Measurements from ENCODE around the gene DGLUCY. TPM values are rescaled to one million over a fixed set of nuclear protein-coding genes. Genes with fewer than 3 reads are reported as not detected.

DGLUCY gene
- total RNA-seq, 1 experiment from 2014 or later, result 67.0 TPM

DNA sequence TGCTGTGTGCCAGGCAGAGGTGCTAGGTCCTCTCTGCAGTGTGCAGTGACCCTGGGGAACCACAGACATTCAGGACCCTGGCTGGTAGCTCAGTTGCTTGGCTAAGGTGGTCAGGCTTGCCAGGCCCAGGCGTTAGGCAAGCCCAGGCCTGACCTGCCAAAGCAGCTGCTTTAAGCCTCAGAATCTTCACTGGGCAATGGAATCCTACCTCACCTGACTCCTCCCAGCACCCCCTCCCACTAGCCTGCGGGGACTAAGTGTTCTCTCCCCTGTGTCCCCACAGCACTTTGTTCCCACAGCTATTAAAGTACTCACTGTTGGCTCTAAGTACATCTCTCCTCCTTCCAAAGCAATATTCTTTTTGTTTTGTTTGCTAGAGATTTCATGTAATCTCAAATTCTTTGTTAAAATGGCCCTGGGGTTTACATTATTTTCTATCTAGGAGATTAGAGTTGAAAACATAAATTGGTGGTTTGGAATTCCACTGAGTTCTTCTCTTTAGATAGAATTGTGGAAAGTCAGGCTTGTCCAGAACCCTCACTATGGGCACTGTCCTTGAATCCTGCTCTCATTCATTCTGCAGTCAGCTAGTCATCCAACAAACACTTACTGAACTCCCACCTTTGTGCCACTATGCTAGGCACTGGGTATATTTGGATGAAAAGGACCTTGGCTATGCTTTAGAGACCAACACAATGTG, 44.4 kb downstream of the DGLUCY start:
- no peaks in the 10 kb centered on the region for H3K27me3 ChIP-seq (ENCODE audit: insufficient read depth, low read length)
- ChIA-PET RAD21 (ENCODE audit: low non-redundant PET in 1 of 2, low total read pairs in 2 of 2, uncharacterized antibody in 2 of 2, unreplicated experiment in 2 of 2) (no interaction called here), CTCF (interaction anchor here (1.1 kb wide), 1 partner anchor 15 kb away, joined by 6 read pairs; no protein-coding TSS in a partner anchor), POLR2A (no interaction called here)
- H3K9me2 ChIP-seq (ENCODE audit: insufficient read depth), result no peaks in the 10 kb centered on the region
- TF ChIP-seq, protein P1, sequence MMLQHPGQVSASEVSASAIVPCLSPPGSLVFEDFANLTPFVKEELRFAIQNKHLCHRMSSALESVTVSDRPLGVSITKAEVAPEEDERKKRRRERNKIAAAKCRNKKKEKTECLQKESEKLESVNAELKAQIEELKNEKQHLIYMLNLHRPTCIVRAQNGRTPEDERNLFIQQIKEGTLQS (IDR thresholded peaks at IDR 0.05), result no peak
- TF ChIP-seq, protein P2, sequence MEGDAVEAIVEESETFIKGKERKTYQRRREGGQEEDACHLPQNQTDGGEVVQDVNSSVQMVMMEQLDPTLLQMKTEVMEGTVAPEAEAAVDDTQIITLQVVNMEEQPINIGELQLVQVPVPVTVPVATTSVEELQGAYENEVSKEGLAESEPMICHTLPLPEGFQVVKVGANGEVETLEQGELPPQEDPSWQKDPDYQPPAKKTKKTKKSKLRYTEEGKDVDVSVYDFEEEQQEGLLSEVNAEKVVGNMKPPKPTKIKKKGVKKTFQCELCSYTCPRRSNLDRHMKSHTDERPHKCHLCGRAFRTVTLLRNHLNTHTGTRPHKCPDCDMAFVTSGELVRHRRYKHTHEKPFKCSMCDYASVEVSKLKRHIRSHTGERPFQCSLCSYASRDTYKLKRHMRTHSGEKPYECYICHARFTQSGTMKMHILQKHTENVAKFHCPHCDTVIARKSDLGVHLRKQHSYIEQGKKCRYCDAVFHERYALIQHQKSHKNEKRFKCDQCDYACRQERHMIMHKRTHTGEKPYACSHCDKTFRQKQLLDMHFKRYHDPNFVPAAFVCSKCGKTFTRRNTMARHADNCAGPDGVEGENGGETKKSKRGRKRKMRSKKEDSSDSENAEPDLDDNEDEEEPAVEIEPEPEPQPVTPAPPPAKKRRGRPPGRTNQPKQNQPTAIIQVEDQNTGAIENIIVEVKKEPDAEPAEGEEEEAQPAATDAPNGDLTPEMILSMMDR (IDR thresholded peaks at IDR 0.05 in 2 of 3, conservative IDR thresholded peaks at IDR 0.05 in 1 of 3; ENCODE audit: borderline replicate concordance in 1 of 3, insufficient read depth in 1 of 3, low read depth in 2 of 3, low read length in 2 of 3), result no peak
- peaks cover 14 to 16% of the 10 kb centered on the region in 2 experiments for H3K4me1 ChIP-seq (ENCODE audit: control insufficient read depth in 1 of 2, insufficient read depth in 2 of 2, low read length in 2 of 2)
- DNase-seq (ENCODE audit: low read depth, low spot score), result no peak
- H3K36me3 ChIP-seq (ENCODE audit: control insufficient read depth in 1 of 2, insufficient read depth in 2 of 2, low read length in 2 of 2), result peaks cover 27 to 32% of the 10 kb centered on the region in 2 experiments
- no TSS peak for BruUV-seq (replicated peaks)
- H3K4me3 ChIP-seq (replicated peaks in 1 of 2; ENCODE audit: low read depth in 1 of 2, low read length in 2 of 2), result no peak overlapping the region
- no peak overlapping the region for H2AFZ ChIP-seq (ENCODE audit: low read depth, low read length, poor library complexity, severe bottlenecking)
- no peak for ATAC-seq
- intact Hi-C loops (cut with micrococcal nuclease), result no loop called here
- H3K9me3 ChIP-seq (ENCODE audit: control insufficient read depth in 1 of 2, insufficient read depth in 1 of 2, low read depth in 1 of 2, low read length in 2 of 2), result no peaks in the 10 kb centered on the region
- no peak overlapping the region for H3K4me2 ChIP-seq (ENCODE audit: low read length)
- no peak overlapping the region for H3K27ac ChIP-seq (ENCODE audit: low read depth, low read length)
- no peaks in the 10 kb centered on the region for H4K20me1 ChIP-seq (ENCODE audit: insufficient read depth)
- peaks cover 6% of the 10 kb centered on the region; the same call in 1 of the 2 replicates for H3K79me2 ChIP-seq (ENCODE audit: insufficient read depth, low read length)
- no peak overlapping the region for H3K9ac ChIP-seq (ENCODE audit: low read length)

DNA sequence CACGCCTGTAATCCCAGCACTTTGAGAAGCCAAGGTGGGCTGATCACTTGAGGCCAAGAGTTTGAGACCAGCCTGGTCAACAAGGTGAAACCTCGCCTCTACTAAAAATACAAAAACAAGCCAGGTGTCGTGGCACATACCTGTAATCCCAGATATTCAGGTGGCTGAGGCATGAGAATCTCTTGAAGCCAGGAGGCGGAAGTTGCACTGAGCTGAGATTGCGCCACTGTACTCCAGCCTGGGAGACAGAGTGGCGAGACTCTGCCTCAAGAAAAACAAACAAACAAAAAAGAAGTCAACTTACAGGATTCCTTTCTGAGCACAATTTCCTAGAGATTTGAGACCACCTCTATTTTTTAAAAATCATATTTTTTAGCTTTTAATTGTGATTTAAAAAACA, 45.3 kb downstream of the DGLUCY start:
- no peak for DNase-seq (ENCODE audit: low read depth, low spot score)
- TF ChIP-seq RAD21 (IDR thresholded peaks at IDR 0.05; ENCODE audit: low read depth) (no peak), SP1 (IDR thresholded peaks at IDR 0.05; ENCODE audit: low read depth) (no peak), FOSL1 (IDR thresholded peaks at IDR 0.05; ENCODE audit: low read depth) (no peak), ZFX (IDR thresholded peaks at IDR 0.05) (no peak), CEBPB (IDR thresholded peaks at IDR 0.05; ENCODE audit: low read depth) (no peak), EGR1 (IDR thresholded peaks at IDR 0.05; ENCODE audit: low read depth) (no peak), ELF1 (IDR thresholded peaks at IDR 0.05; ENCODE audit: borderline replicate concordance, low read depth) (no peak)
- TF ChIP-seq, protein P2 (IDR thresholded peaks at IDR 0.05 in 2 of 3, conservative IDR thresholded peaks at IDR 0.05 in 1 of 3; ENCODE audit: borderline replicate concordance in 1 of 3, insufficient read depth in 1 of 3, low read depth in 2 of 3, low read length in 2 of 3), result no peak
- TF ChIP-seq, protein P1 (IDR thresholded peaks at IDR 0.05), result no peak
- TF ChIP-seq, protein P3, sequence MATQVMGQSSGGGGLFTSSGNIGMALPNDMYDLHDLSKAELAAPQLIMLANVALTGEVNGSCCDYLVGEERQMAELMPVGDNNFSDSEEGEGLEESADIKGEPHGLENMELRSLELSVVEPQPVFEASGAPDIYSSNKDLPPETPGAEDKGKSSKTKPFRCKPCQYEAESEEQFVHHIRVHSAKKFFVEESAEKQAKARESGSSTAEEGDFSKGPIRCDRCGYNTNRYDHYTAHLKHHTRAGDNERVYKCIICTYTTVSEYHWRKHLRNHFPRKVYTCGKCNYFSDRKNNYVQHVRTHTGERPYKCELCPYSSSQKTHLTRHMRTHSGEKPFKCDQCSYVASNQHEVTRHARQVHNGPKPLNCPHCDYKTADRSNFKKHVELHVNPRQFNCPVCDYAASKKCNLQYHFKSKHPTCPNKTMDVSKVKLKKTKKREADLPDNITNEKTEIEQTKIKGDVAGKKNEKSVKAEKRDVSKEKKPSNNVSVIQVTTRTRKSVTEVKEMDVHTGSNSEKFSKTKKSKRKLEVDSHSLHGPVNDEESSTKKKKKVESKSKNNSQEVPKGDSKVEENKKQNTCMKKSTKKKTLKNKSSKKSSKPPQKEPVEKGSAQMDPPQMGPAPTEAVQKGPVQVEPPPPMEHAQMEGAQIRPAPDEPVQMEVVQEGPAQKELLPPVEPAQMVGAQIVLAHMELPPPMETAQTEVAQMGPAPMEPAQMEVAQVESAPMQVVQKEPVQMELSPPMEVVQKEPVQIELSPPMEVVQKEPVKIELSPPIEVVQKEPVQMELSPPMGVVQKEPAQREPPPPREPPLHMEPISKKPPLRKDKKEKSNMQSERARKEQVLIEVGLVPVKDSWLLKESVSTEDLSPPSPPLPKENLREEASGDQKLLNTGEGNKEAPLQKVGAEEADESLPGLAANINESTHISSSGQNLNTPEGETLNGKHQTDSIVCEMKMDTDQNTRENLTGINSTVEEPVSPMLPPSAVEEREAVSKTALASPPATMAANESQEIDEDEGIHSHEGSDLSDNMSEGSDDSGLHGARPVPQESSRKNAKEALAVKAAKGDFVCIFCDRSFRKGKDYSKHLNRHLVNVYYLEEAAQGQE (IDR thresholded peaks at IDR 0.05; ENCODE audit: low read depth), result no peak

More for the DNA sequence above, 45.3 kb downstream of the DGLUCY start:
- ChIA-PET POLR2A (no interaction called here), RAD21 (ENCODE audit: low non-redundant PET in 1 of 2, low total read pairs in 2 of 2, uncharacterized antibody in 2 of 2, unreplicated experiment in 2 of 2) (no interaction called here), CTCF (no interaction called here)
- H3K9me3 ChIP-seq (ENCODE audit: control insufficient read depth in 1 of 2, insufficient read depth in 1 of 2, low read depth in 1 of 2, low read length in 2 of 2), result no peaks in the 10 kb centered on the region
- H3K27me3 ChIP-seq (ENCODE audit: insufficient read depth, low read length), result no peaks in the 10 kb centered on the region
- H3K79me2 ChIP-seq (ENCODE audit: insufficient read depth, low read length), result peaks cover 6% of the 10 kb centered on the region; the same call in 1 of the 2 replicates
- no peak overlapping the region for H3K27ac ChIP-seq (ENCODE audit: low read depth, low read length)
- no peak overlapping the region for H2AFZ ChIP-seq (ENCODE audit: low read depth, low read length, poor library complexity, severe bottlenecking)
- peaks cover 27 to 32% of the 10 kb centered on the region in 2 experiments for H3K36me3 ChIP-seq (ENCODE audit: control insufficient read depth in 1 of 2, insufficient read depth in 2 of 2, low read length in 2 of 2)
- BruUV-seq (replicated peaks), result no TSS peak
- no peak for ATAC-seq
- intact Hi-C loops (cut with micrococcal nuclease), result no loop called here
- no peaks in the 10 kb centered on the region for H4K20me1 ChIP-seq (ENCODE audit: insufficient read depth)
- H3K4me2 ChIP-seq (ENCODE audit: low read length), result no peak overlapping the region
- peaks cover 14 to 15% of the 10 kb centered on the region in 2 experiments for H3K4me1 ChIP-seq (ENCODE audit: control insufficient read depth in 1 of 2, insufficient read depth in 2 of 2, low read length in 2 of 2)
- no peak overlapping the region for H3K4me3 ChIP-seq (replicated peaks in 1 of 2; ENCODE audit: low read depth in 1 of 2, low read length in 2 of 2)
- H3K9me2 ChIP-seq (ENCODE audit: insufficient read depth), result no peaks in the 10 kb centered on the region
- H3K9ac ChIP-seq (ENCODE audit: low read length), result no peak overlapping the region
